IMR-90 (cell line): ENCODE measurements around the gene PGF. TPM values are rescaled to one million over a fixed set of nuclear protein-coding genes. Genes with fewer than 3 reads are reported as not detected.
A peak's percentile ranks its signal among the peaks of the same experiment; 100 is the strongest.

Source experiments
- ATAC-seq: fragments of 200-7000 bp; cut with Tn5 transposase; 2 replicates; pipeline ENCODE4 v1.9.1; 2020; ENCODE audit warnings: low read depth, mild to moderate bottlenecking, moderate library complexity
- BruUV-seq: library from RNA; stranded (reverse); fragments of 400-500 nt; replicated peaks from 2 replicates; lab custom pipeline; 2021; lab: Mats Ljungman, UMichigan
- CTCF ChIA-PET: fragments of 300-600 bp; formaldehyde crosslinking; extraction: SDS; loops from one replicate; lab custom pipeline; 2021; ENCODE audit warnings: antibody characterized with exemption; lab: Yijun Ruan, JAX
- POLR2A ChIA-PET: fragments of 300-600 bp; sonication (Branson Sonifier 250); formaldehyde crosslinking; loops from one replicate; lab custom pipeline; 2022; ENCODE audit warnings: antibody characterized with exemption; ENCODE audit not compliant: unreplicated experiment; lab: Charles Lee
- DNase-seq: peaks from one replicate; pipeline ENCODE4 v3.0.0; 2013
- H2AFZ ChIP-seq: replicated peaks from 2 replicates; pipeline ENCODE3; 2013; ENCODE audit warnings: low read length, mild to moderate bottlenecking; ENCODE audit not compliant: poor library complexity
- H2AK5ac ChIP-seq: 2 replicates; pipeline ENCODE4 v1.6.1; 2013; ENCODE audit warnings: low read depth, low read length, inconsistent platforms
- H2AK9ac ChIP-seq: replicated peaks from 2 replicates; pipeline ENCODE3; 2013; ENCODE audit warnings: mild to moderate bottlenecking, low read depth, low read length, moderate library complexity; ENCODE audit not compliant: poor library complexity
- H2BK120ac ChIP-seq: 2 replicates; pipeline ENCODE4 v1.6.1; 2013; ENCODE audit warnings: low read depth, low read length, inconsistent platforms
- H2BK15ac ChIP-seq: 3 replicates; pipeline ENCODE4 v1.6.1; 2013; ENCODE audit warnings: low read depth, low read length, inconsistent platforms
- H2BK20ac ChIP-seq: 2 replicates; pipeline ENCODE4 v1.6.1; 2013; ENCODE audit warnings: low read depth, mild to moderate bottlenecking, inconsistent platforms, low read length, moderate library complexity
- H2BK5ac ChIP-seq: 2 replicates; pipeline ENCODE4 v1.6.1; 2013; ENCODE audit warnings: mild to moderate bottlenecking, low read depth, low read length, inconsistent platforms; ENCODE audit not compliant: poor library complexity, severe bottlenecking
- H3K14ac ChIP-seq: replicated peaks from 2 replicates; pipeline ENCODE4 v1.6.1; 2013; ENCODE audit warnings: low read depth, low read length, inconsistent platforms
- H3K18ac ChIP-seq: 2 replicates; pipeline ENCODE4 v1.6.1; 2013; ENCODE audit warnings: low read depth, low read length, control low read depth
- H3K23ac ChIP-seq: 2 replicates; pipeline ENCODE4 v1.6.1; 2013; ENCODE audit warnings: low read depth, low read length, inconsistent platforms
- H3K27ac ChIP-seq: 2 replicates; pipeline ENCODE4 v1.5.1; 2013; ENCODE audit warnings: mild to moderate bottlenecking, control low read depth, low read length; ENCODE audit not compliant: insufficient read depth
- H3K27me3 ChIP-seq: 2 replicates; pipeline ENCODE4 v1.6.1; 2013; ENCODE audit warnings: low read length; ENCODE audit not compliant: control insufficient read depth, insufficient read depth
- H3K36me3 ChIP-seq: 2 replicates; pipeline ENCODE4 v1.6.1; 2013; ENCODE audit warnings: low read length, mixed read lengths; ENCODE audit not compliant: control insufficient read depth, insufficient read depth
- H3K4ac ChIP-seq: 2 replicates; pipeline ENCODE4 v1.6.1; 2013; ENCODE audit warnings: low read depth, low read length, inconsistent platforms
- H3K4me1 ChIP-seq: 2 replicates; pipeline ENCODE4 v1.6.1; 2013; ENCODE audit warnings: low read length, mixed read lengths; ENCODE audit not compliant: control insufficient read depth, insufficient read depth
- H3K4me2 ChIP-seq: 2 replicates; pipeline ENCODE4 v1.6.1; 2013; ENCODE audit warnings: low read depth, mild to moderate bottlenecking, control low read depth, low read length, moderate library complexity
- H3K4me3 ChIP-seq: 2 replicates; pipeline ENCODE4 v1.5.1; 2013; ENCODE audit warnings: low read depth, mild to moderate bottlenecking, control low read depth, low read length, moderate library complexity; ENCODE audit not compliant: insufficient read depth
- H3K56ac ChIP-seq: 2 replicates; pipeline ENCODE4 v1.6.1; 2013; ENCODE audit warnings: low read length, inconsistent platforms; ENCODE audit not compliant: insufficient read depth; ENCODE audit errors: extremely low read depth
- H3K79me1 ChIP-seq, 2 experiments: 2 replicates each; pipeline ENCODE4 v1.6.1; 2013; ENCODE audit warnings: low read length in 2 of 2, inconsistent platforms in 1 of 2, low read depth in 1 of 2
- H3K9ac ChIP-seq: 2 replicates; pipeline ENCODE4 v1.6.1; 2013; ENCODE audit warnings: low read depth, low read length, control low read depth
- H3K9me1 ChIP-seq: 2 replicates; pipeline ENCODE4 v1.6.1; 2013; ENCODE audit warnings: low read length, inconsistent platforms; ENCODE audit not compliant: insufficient read depth
- H3K9me3 ChIP-seq: 2 replicates; pipeline ENCODE4 v1.6.1; 2013; ENCODE audit warnings: low read length; ENCODE audit not compliant: control insufficient read depth, insufficient read depth
- H4K20me1 ChIP-seq: 2 replicates; pipeline ENCODE4 v1.6.1; 2013; ENCODE audit warnings: low read length, inconsistent platforms; ENCODE audit not compliant: insufficient read depth
- H4K5ac ChIP-seq: 2 replicates; pipeline ENCODE4 v1.6.1; 2013; ENCODE audit warnings: mild to moderate bottlenecking, low read depth, low read length, control low read depth
- H4K8ac ChIP-seq, 2 experiments: 2 replicates each; pipeline ENCODE4 v1.6.1; 2013; ENCODE audit warnings: low read depth in 2 of 2, low read length in 2 of 2, control low read depth in 1 of 2, inconsistent platforms in 1 of 2
- H4K91ac ChIP-seq: 2 replicates; pipeline ENCODE4 v1.6.1; 2013; ENCODE audit warnings: low read depth, low read length, inconsistent platforms; ENCODE audit not compliant: insufficient read depth
- FOS ChIP-seq: fragments of 150-350 bp; IDR thresholded peaks from 2 replicates; pipeline ENCODE4 v1.6.1; 2016; ENCODE audit warnings: low read depth, low read length
- POLR2A ChIP-seq: IDR thresholded peaks from 2 replicates; pipeline ENCODE4 v1.6.1; 2012; ENCODE audit warnings: mild to moderate bottlenecking, low read depth, low read length
- WGBS, 2 experiments: methylation state at CpG; one replicate each; pipeline versions ENCODE4 v1.1.5 to v1.1.7; 2013; ENCODE audit warnings: missing lambda C conversion rate in 2 of 2; ENCODE audit not compliant: insufficient read length in 1 of 2; ENCODE audit errors: extremely low coverage in 2 of 2; 5-methylcytosine and 5-hydroxymethylcytosine counted together
- dilution Hi-C: fragments of 300-500 bp; cut with HindIII; formaldehyde crosslinking; loops from one replicate; pipeline ENCODE4 v1.14.3; 2018; ENCODE audit warnings: low sequenced_read_pairs; ENCODE audit not compliant: unreplicated experiment
- in situ Hi-C: fragments of 300-500 bp; cut with MboI; formaldehyde crosslinking; loops from 3 replicates; pipeline ENCODE4 v1.14.3; 2019; ENCODE audit warnings: low sequenced_read_pairs, inconsistent platforms, mixed read lengths
- intact Hi-C: fragments of 100-400 bp; cut with micrococcal nuclease; formaldehyde crosslinking; loops from 2 replicates; pipeline ENCODE4 v1.10.0; 2022
- polyA plus RNA-seq, 3 experiments: library from polyadenylated mRNA; depleted of rRNA; stranded (reverse); fragments of >200 nt; gene quantifications; 2 replicates each; pipeline ENCODE4 v1.2.3, GENCODE V29; 2012; ENCODE audit warnings: low replicate concordance in 1 of 3
- total RNA-seq: library from RNA; depleted of rRNA; stranded (reverse); fragments of >200 nt; gene quantifications from 2 replicates; pipeline ENCODE4 v1.2.3, GENCODE V29; 2012
- TF ChIP-seq, protein P1 (sequence below): conservative IDR thresholded peaks from 2 replicates; pipeline ENCODE4 v1.5.1; 2012; ENCODE audit warnings: mild to moderate bottlenecking, low read depth, low read length, improper control_type of control experiment

The PGF gene
- total and polyA plus RNA-seq, 2 of the 4 experiments (the other 2 are of a cell fraction) = 0.36 to 0.39 TPM

DNA sequence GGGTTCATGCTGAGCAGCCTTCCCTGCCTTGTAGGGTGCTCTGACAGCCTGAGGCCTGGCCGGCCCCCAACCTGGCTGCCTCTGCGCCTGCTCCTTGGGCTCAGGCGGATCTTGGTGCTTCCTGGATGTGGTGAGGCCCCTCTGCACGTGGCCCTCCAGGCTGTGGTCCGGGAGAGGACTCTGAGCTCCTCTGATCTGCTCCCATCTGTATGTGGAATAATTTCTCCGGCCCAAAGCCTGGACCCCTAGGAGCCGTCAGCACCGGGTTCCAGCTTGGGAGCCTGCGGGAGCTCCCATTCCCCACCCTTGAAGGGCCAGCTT is 26.0 kb upstream of the PGF start:
- H4K5ac ChIP-seq = no peak overlapping the region
- H3K4me1 ChIP-seq = peaks cover 15% of the 10 kb centered on the region
- H4K8ac ChIP-seq = peak overlapping the region; percentile 27 to 90; a peak in 2 of 4 replicates
- peaks cover 6% of the 10 kb centered on the region; the same call in 1 of the 2 replicates for H3K9me1 ChIP-seq
- ATAC-seq (no peak), DNase-seq (no peak)
- ChIA-PET CTCF (no interaction called here), POLR2A (no interaction called here)
- no peak overlapping the region for H3K23ac ChIP-seq
- WGBS, 2 experiments = 93% methylated on average over 5 of the region's 9 CpGs; no CpG with 5 or more reads in 1 of the 2 experiments
- peak overlapping the region; percentile 26; the same call in 1 of the 3 replicates for H2BK15ac ChIP-seq
- no peak overlapping the region for H2BK5ac ChIP-seq
- intact Hi-C loops (no loop called here), in situ Hi-C loops (no loop called here), dilution Hi-C loops (no loop called here)
- H2AFZ ChIP-seq = peak overlapping the region; percentile 92
- peak overlapping the region; percentile 89 for H2BK120ac ChIP-seq
- H3K79me1 ChIP-seq = no peaks in the 10 kb centered on the region
- no peaks in the 10 kb centered on the region for H3K9me3 ChIP-seq
- H3K4me2 ChIP-seq = no peak overlapping the region
- no peaks in the 10 kb centered on the region for H3K27me3 ChIP-seq
- no peaks in the 10 kb centered on the region for H4K20me1 ChIP-seq
- H3K9ac ChIP-seq = no peak overlapping the region
- H3K4me3 ChIP-seq = no peak overlapping the region
- no peak overlapping the region for H2AK9ac ChIP-seq
- no peak overlapping the region for H3K56ac ChIP-seq
- H3K14ac ChIP-seq = peak overlapping the region; percentile 72
- peak overlapping the region; percentile 75 for H4K91ac ChIP-seq
- peak overlapping the region; percentile 20; the same call in 1 of the 2 replicates for H2BK20ac ChIP-seq
- H3K36me3 ChIP-seq = no peaks in the 10 kb centered on the region
- peak overlapping the region; percentile 31; the same call in 1 of the 2 replicates for H3K18ac ChIP-seq
- no peak for TF ChIP-seq POLR2A
- no peak for TF ChIP-seq FOS
- TF ChIP-seq, protein P1, sequence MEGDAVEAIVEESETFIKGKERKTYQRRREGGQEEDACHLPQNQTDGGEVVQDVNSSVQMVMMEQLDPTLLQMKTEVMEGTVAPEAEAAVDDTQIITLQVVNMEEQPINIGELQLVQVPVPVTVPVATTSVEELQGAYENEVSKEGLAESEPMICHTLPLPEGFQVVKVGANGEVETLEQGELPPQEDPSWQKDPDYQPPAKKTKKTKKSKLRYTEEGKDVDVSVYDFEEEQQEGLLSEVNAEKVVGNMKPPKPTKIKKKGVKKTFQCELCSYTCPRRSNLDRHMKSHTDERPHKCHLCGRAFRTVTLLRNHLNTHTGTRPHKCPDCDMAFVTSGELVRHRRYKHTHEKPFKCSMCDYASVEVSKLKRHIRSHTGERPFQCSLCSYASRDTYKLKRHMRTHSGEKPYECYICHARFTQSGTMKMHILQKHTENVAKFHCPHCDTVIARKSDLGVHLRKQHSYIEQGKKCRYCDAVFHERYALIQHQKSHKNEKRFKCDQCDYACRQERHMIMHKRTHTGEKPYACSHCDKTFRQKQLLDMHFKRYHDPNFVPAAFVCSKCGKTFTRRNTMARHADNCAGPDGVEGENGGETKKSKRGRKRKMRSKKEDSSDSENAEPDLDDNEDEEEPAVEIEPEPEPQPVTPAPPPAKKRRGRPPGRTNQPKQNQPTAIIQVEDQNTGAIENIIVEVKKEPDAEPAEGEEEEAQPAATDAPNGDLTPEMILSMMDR = no peak
- no peak overlapping the region; the same call in 1 of the 2 replicates for H3K27ac ChIP-seq
- peak overlapping the region; percentile 79 for H3K4ac ChIP-seq
- BruUV-seq = no TSS peak
- H2AK5ac ChIP-seq = peak overlapping the region; percentile 24; the same call in 1 of the 2 replicates
